NCI-H82 (cell line): ENCODE data around the gene PXMP4.

Source experiments
- DNase-seq: peaks from one replicate; lab custom pipeline; 2025; lab: John Stamatoyannopoulos, UW

Gene PXMP4

DNA sequence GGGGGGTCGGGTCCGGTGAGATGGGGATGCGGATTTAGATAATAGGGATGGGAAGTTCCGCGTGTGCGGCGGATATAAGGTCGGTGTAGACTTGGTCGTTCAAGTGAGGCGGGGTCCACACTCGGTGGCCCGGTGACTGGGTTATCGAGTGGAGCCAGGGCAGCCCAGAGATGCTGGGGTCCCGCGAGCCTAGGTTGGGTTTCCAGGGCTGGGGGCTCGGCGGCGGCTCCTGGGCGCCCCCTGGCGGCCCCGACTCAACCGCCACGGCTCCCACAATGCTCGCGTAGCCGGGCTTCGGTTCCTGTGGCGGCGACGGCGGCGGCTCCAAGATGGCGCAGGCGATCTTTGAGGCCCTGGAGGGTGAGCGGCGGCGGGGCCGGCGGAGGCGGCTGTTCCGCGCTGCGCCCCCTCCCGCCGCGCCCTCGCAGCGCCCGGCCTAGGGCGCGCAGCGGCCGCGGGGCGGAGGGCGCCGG is 11.6 kb upstream of the PXMP4 start, which contains the start of gene ZNF341:
ZNF341 (plus strand) TSS at position 304 of the 473 bp plus-strand sequence; CDS start at position 330, 26 bp downstream.
- peak; percentile 97 for DNase-seq

DNA sequence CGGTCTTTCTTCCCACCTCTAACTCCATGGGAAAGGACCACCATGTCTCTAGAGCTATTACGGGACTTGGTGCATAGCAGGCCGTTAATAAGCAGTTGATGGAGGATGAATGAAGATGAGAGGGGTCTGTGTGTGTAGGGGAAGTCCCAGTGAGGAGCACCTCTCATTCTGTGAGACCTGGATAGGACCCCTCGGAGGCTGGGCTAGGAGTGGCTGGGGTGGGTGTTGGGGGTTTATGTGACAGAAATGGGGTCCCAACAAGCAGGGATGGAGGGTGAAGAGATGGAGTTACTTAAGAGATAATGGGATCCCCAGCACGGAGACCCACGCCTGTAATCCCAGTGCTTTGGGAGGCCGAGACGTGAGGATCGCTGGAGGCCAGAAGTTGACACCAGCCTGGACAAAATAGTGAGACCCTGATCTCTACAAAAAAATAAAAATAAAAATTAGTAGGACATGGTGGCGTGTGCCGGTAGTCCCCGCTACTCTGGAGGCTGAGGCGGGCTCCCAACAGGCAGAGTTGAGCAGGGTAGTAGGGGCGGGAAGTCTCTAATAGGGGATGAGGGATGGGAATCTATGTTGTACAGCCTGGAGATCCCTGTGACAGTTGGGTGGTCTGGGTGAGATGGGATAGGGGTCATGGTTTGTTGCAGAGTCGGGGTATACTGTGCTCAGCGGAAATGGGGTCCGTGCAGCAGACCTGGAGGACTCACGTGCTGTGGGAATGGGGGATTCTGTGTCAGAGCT is 11.0 kb upstream of the PXMP4 start:
- no peak for DNase-seq

DNA sequence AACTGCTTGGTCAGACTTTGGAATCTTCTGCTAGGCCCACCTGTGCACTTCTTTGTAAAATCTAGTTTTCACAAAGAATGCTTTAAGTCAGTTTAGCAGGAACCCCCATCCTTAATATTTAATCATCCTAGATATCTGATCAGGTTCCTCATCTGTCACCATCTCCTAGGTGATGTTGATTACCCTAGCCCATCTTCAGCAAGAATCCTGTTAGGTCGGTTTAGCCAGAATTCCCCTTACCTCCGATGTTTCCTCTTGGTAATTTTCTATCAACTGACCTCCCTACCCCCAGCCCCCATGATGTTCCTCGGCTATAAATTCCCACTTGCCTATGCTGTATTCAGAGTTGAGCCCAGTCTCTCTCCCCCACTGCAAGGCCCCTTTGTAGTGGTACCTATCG is 9.0 kb upstream of the PXMP4 start:
- no peak for DNase-seq

- no peak for DNase-seq
Measured at GRCh38 chr20:33728463-33728862, 8.4 kb upstream of the PXMP4 start.

DNA sequence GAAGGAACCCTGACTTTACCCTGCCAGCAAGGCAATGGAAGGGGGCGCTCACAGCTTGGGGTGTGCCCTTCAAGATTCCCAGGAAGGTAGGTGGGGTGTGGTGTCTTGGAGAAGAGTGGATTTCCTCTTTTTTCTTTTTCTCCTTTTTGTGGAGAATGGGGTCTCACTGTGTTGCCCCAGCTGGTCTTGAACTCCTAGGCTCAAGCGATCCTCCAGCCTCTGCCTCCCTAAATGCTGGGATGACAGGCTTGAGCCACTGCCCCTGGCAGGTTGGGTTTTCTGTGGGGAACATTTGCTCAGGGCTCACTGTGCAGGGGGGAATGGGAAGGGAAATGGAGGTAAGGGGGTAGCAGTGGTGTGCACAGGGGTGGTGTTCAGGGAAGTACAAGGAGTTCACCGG is 7.7 kb upstream of the PXMP4 start:
- no peak for DNase-seq

- DNase-seq, result no peak
Measured at GRCh38 chr20:33727115-33727479, 7.0 kb upstream of the PXMP4 start.

- no peak for DNase-seq
Measured at GRCh38 chr20:33725607-33726264, 5.6 kb upstream of the PXMP4 start.

DNA sequence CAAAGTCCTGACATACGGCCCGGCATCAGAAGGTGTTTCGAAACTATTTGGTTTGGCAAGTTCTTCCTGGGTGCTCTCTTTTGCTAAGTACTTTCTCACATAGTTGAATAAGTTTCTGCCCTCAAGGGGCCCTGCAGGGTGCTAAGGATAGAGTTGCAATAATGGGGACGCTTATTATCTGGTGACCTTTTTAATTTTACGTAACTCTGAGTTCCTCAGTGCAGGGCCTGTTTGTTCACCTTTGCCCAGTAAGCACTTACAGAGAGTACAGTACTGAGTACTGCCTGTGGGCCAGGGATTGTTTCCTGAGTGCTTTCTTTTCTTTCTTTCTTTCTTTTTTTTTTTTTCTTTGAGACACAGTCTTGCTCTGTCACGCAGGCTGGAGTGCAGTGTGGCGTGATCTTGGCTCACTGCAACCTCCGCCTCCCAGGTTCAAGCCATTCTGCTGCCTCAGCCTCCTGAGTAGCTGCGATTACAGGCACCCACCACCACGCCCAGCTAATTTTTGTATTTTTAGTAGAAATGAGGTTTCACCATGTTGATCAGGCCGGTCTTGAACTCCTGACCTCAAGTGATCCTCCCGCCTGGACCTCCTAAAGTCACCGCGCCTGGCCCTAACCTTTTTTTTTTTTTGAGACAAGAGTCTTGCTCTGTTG is 4.5 kb upstream of the PXMP4 start:
- no peak for DNase-seq

- DNase-seq, result no peak
Measured at GRCh38 chr20:33721391-33722140, 1.5 kb upstream of the PXMP4 start.

- no peak for DNase-seq
Measured at GRCh38 chr20:33719277-33719988, 677 bp downstream of the PXMP4 start.

GRCh38 chr20:33716498-33716897 is 3.6 kb downstream of the PXMP4 start:
- no peak for DNase-seq

GRCh38 chr20:33713865-33714367 is 6.2 kb downstream of the PXMP4 start:
- no peak for DNase-seq

DNA sequence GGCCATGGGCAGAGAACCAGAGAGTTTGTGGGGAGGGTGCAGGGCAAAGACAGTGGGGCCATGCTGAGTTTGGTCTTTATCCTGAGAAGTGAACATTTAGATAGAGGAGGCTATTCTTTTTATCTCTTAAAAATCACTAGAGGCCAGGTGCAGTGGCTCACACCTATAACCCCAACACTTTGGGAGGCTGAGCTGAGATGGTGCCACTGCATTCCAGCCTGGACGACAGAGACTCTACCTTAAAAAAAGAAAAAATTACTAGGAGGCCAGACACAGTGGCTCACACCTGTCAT is 8.7 kb downstream of the PXMP4 start:
- no peak for DNase-seq

DNA sequence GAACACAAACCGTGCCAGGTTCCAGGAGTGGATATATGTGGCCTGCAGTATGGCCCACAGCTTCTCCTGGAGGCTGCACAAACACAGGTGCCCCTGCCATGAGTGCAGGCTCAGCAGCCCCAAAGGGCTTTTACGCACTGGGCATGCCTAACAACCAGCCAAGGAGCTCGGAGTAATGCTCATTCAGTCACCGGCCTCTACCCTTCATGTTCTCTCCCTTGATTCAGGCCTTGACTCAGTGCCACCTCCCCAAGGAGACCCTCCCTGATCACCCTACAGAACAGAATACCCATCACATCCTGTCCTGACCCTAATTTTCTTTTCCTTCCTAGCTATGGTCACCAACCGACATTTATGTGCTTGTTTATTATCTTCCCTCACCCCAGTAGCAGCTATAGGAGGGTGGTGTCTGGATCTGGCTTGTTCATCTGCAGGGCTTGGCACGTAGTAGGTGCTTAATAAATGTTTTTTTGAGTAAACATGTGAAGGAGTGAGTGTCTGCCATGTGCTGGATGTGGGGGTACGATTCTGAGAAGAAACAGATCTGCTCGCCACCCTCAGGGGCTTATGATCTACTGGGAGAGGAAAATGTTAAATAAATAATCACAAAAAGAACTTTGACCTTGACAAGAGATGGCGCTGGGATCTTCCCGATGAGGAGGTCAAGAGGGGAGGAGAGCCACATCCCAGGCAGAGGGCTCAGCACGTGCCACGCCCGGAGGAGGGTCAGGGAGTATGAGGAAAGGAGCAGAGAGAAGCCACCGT is 9.2 kb downstream of the PXMP4 start:
- no peak for DNase-seq

- DNase-seq, result no peak
Measured at GRCh38 chr20:33709905-33710541, 10.1 kb downstream of the PXMP4 start.

GRCh38 chr20:33709398-33709797 is 10.7 kb downstream of the PXMP4 start:
- peak; percentile 43 for DNase-seq

GRCh38 chr20:33707668-33708067 is 12.4 kb downstream of the PXMP4 start:
- no peak for DNase-seq

GRCh38 chr20:33704197-33704924 is 15.7 kb downstream of the PXMP4 start:
- DNase-seq, result no peak

DNA sequence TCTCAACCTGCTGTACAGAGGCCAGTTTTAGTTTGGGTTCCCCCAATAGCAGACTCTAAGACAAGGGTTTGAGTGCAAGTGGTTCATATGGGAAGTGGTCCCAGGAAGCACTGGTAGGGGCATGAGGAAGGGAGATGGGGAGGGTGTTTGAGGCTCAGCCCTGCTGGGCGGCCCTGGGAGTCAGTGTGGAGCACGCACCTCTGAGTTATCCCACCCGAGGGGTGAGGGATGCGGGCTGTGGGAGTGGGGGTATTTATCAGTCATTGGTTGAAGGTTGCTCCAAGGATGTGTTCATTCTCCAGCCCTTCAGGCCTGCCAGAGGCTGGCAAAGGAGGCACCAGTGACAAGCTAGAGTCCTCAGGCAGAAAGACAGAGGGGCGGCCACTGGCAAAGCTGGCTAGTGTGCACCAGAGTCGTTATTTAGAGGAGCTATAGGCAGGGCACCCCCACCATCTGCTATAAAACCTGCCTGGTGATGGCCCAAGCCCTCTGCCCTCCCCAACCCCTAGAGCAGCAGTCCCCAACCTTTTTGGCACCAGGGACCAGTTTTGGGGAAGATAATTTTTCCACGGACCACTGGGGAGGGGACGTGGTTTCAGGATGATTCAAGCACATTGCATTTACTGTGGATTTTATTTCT is 16.5 kb downstream of the PXMP4 start:
- DNase-seq, result no peak
